MCF 10A (cell line): ENCODE data around the gene TMEM245. TPM values are rescaled to one million over a fixed set of nuclear protein-coding genes. Genes with fewer than 3 reads are reported as not detected.

Source experiments
- BruUV-seq: library from RNA; stranded (reverse); fragments of 400-500 nt; replicated peaks from 2 replicates; lab custom pipeline; 2021; lab: Mats Ljungman, UMichigan
- CTCF ChIA-PET: fragments of 300-600 bp; sonication (Branson Sonifier 250); formaldehyde crosslinking; extraction: SDS; loops from one replicate; lab custom pipeline; 2021; ENCODE audit warnings: antibody characterized with exemption, inconsistent platforms; lab: Yijun Ruan, JAX
- POLR2A ChIA-PET: fragments of 300-600, 350-650 bp; sonication (Branson Sonifier 250); formaldehyde crosslinking; extraction: SDS; loops from one replicate; lab custom pipeline; 2020; ENCODE audit warnings: antibody characterized with exemption, inconsistent platforms; lab: Yijun Ruan, JAX
- DNase-seq: peaks from one replicate; pipeline ENCODE4 v3.0.0-alpha.2; 2018; ENCODE audit not compliant: unreplicated experiment
- H3K27ac Mint-ChIP-seq: one replicate; pipeline ENCODE4 v1.8.0; 2022; ENCODE audit warnings: mild to moderate bottlenecking, low read depth, mixed read lengths; ENCODE audit not compliant: unreplicated experiment
- H3K27me3 Mint-ChIP-seq: one replicate; pipeline ENCODE4 v1.8.0; 2022; ENCODE audit warnings: mixed read lengths; ENCODE audit not compliant: insufficient read depth, unreplicated experiment
- H3K36me3 Mint-ChIP-seq: one replicate; pipeline ENCODE4 v1.8.0; 2022; ENCODE audit warnings: mild to moderate bottlenecking, moderate library complexity, mixed read lengths; ENCODE audit not compliant: insufficient read depth, unreplicated experiment
- H3K4me1 Mint-ChIP-seq: one replicate; pipeline ENCODE4 v1.8.0; 2022; ENCODE audit warnings: mixed read lengths; ENCODE audit not compliant: insufficient read depth, unreplicated experiment
- H3K4me3 Mint-ChIP-seq: one replicate; pipeline ENCODE4 v1.8.0; 2022; ENCODE audit warnings: mild to moderate bottlenecking, moderate library complexity, mixed read lengths; ENCODE audit not compliant: unreplicated experiment
- H3K9me3 Mint-ChIP-seq: one replicate; pipeline ENCODE4 v1.8.0; 2022; ENCODE audit warnings: mixed read lengths; ENCODE audit not compliant: unreplicated experiment
- intact Hi-C: fragments of 100-400 bp; cut with micrococcal nuclease; formaldehyde crosslinking; loops from 2 replicates; pipeline ENCODE4 v1.14.1; 2022
- total RNA-seq: library from RNA; stranded (reverse); gene quantifications from 2 replicates; pipeline ENCODE4 v1.2.3, GENCODE V29; 2022
- TF ChIP-seq, protein P1 (sequence below): fragments of 200-600 bp; IDR thresholded peaks from one replicate; pipeline ENCODE4 v1.8.0; 2022; ENCODE audit warnings: antibody characterized with exemption, mild to moderate bottlenecking; ENCODE audit not compliant: unreplicated experiment

The TMEM245 gene
- total RNA-seq, 1 experiment from 2014 or later = 35.0 TPM

DNA sequence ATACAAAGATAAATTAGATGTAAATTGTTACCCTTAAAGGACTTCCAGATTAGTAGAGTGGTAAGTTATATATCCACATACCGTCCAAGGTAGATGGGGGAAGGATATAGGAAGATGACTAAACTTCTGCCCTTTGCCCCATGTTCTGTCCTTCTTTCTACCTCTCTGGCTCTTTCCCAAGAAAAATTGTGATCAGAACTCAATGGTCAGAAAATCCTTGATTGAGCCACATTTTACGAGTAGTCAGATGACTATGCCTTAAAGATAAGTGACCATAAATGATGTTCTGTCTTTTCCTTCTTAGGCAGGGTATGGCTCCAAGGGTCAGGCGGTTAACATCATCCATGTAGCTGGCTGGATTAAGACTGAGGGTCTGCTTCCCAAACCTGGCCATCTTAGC lies 42.9 kb upstream of the TMEM245 start:
- no peak for DNase-seq
- intact Hi-C loops = no loop called here
- TF ChIP-seq, protein P1, sequence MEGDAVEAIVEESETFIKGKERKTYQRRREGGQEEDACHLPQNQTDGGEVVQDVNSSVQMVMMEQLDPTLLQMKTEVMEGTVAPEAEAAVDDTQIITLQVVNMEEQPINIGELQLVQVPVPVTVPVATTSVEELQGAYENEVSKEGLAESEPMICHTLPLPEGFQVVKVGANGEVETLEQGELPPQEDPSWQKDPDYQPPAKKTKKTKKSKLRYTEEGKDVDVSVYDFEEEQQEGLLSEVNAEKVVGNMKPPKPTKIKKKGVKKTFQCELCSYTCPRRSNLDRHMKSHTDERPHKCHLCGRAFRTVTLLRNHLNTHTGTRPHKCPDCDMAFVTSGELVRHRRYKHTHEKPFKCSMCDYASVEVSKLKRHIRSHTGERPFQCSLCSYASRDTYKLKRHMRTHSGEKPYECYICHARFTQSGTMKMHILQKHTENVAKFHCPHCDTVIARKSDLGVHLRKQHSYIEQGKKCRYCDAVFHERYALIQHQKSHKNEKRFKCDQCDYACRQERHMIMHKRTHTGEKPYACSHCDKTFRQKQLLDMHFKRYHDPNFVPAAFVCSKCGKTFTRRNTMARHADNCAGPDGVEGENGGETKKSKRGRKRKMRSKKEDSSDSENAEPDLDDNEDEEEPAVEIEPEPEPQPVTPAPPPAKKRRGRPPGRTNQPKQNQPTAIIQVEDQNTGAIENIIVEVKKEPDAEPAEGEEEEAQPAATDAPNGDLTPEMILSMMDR = no peak
- H3K36me3 Mint-ChIP-seq = no peaks in the 10 kb centered on the region
- H3K4me3 Mint-ChIP-seq = no peak overlapping the region
- POLR2A ChIA-PET = interaction anchor here (0.9 kb wide), 2 partner anchors 9 to 18 kb away, joined by 3 read pairs; no protein-coding TSS in a partner anchor
- no peaks in the 10 kb centered on the region for H3K4me1 Mint-ChIP-seq
- peaks cover 10% of the 10 kb centered on the region for H3K27me3 Mint-ChIP-seq
- no peaks in the 10 kb centered on the region for H3K9me3 Mint-ChIP-seq
- CTCF ChIA-PET = interaction anchor here (0.9 kb wide), 1 partner anchor 11 kb away, joined by 3 read pairs; no protein-coding TSS in a partner anchor
- BruUV-seq = no TSS peak
- no peak overlapping the region for H3K27ac Mint-ChIP-seq

DNA sequence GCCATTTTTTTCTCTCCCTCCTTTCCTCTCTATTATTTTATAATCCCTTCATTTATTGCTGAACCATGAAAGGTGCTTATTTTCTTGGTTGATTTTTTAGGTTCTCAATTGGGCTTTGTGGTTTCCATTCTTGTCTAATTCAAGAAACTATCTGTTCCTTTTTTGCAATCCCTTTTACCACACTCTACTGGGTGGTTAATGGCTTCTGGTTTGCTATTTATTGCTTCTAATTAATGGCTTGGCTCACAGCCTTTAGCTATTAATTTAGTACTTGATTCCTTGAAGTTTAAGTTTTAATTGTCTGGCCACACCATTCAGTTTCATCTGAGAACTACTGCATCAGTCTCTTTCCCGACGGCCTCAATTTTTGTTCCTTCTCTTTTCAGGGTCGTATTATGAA lies 41.7 kb upstream of the TMEM245 start:
- BruUV-seq = no TSS peak
- Mint-ChIP-seq H3K27ac (no peak overlapping the region), H3K27me3 (peaks cover 10% of the 10 kb centered on the region), H3K36me3 (no peaks in the 10 kb centered on the region), H3K4me1 (no peaks in the 10 kb centered on the region), H3K9me3 (no peaks in the 10 kb centered on the region), H3K4me3 (no peak overlapping the region)
- TF ChIP-seq, protein P1 = no peak
- ChIA-PET CTCF (interaction anchor here (0.8 kb wide), 1 partner anchor 117 kb away, joined by 3 read pairs; no protein-coding TSS in a partner anchor), POLR2A (interaction anchor here (0.6 to 0.9 kb wide), 2 partner anchors 8 to 1425 kb away, joined by 3 read pairs; no protein-coding TSS in a partner anchor)
- DNase-seq = no peak
- intact Hi-C loops = no loop called here

DNA sequence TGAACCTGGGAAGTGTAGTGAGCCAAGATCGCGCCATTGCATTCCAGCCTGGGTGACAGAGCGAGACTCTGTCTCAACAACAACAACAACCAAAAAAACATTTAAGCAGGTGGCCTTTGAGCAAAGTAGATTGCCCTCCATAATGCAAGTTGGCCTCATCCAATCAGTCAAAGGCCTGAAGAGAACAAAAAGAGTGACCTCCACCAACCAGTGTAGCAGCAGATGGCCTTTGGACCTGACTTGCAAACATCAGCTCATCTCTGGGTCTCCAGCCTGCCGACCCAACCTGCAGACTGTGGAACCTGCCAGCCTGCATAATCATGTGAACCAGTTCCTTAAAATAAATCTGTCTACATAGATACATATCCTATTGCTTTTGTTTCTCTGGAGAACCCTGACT lies 39.8 kb upstream of the TMEM245 start:
- no peaks in the 10 kb centered on the region for H3K9me3 Mint-ChIP-seq
- BruUV-seq = no TSS peak
- CTCF ChIA-PET = no interaction called here
- H3K27me3 Mint-ChIP-seq = peaks cover 10% of the 10 kb centered on the region
- intact Hi-C loops = no loop called here
- H3K4me1 Mint-ChIP-seq = no peaks in the 10 kb centered on the region
- POLR2A ChIA-PET = no interaction called here
- H3K27ac Mint-ChIP-seq = no peak overlapping the region
- H3K36me3 Mint-ChIP-seq = no peaks in the 10 kb centered on the region
- TF ChIP-seq, protein P1 = no peak
- no peak overlapping the region for H3K4me3 Mint-ChIP-seq
- DNase-seq = no peak

DNA sequence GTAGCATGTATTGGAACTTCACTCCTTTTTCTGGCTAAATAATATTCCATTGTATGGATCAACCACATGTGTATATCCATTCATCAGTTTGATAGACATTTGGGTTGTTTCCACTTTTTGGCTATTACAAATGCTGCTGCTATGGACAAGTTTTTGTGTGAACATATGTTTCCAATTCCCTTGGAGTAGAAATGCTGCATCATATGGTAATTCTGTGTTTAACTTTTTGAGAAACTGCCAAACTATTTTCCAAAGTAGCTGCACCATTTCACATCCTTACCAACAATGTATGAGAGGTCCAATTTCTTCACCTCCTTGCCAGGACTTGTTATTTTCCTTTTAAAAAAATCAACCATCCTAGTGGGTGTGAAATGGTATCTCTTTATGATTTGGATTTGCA lies 38.9 kb upstream of the TMEM245 start:
- BruUV-seq = no TSS peak
- Mint-ChIP-seq H3K4me1 (no peaks in the 10 kb centered on the region), H3K36me3 (no peaks in the 10 kb centered on the region), H3K4me3 (no peak overlapping the region), H3K27me3 (peaks cover 10% of the 10 kb centered on the region), H3K27ac (no peak overlapping the region), H3K9me3 (no peaks in the 10 kb centered on the region)
- TF ChIP-seq, protein P1 = no peak
- ChIA-PET POLR2A (no interaction called here), CTCF (no interaction called here)
- no peak for DNase-seq
- intact Hi-C loops = no loop called here
